Fibroblast of peridontal ligament (primary cell): ENCODE measurements around the gene AUTS2.
A peak's percentile ranks its signal among the peaks of the same experiment; 100 is the strongest.
"Not testable (repeated sequence)": the region's sequence is repeated elsewhere in the genome, so short reads cannot be mapped to it uniquely, and the experiment has no call there.

ENCODE experiments used
- DNase-seq: peaks from one replicate; pipeline ENCODE4 v3.0.0-alpha.2; 2010; ENCODE audit errors: extremely low read depth

Gene AUTS2

GRCh38 chr7:70622936-70623335, 1024.7 kb downstream of the AUTS2 start:
- DNase-seq: no peak

DNA sequence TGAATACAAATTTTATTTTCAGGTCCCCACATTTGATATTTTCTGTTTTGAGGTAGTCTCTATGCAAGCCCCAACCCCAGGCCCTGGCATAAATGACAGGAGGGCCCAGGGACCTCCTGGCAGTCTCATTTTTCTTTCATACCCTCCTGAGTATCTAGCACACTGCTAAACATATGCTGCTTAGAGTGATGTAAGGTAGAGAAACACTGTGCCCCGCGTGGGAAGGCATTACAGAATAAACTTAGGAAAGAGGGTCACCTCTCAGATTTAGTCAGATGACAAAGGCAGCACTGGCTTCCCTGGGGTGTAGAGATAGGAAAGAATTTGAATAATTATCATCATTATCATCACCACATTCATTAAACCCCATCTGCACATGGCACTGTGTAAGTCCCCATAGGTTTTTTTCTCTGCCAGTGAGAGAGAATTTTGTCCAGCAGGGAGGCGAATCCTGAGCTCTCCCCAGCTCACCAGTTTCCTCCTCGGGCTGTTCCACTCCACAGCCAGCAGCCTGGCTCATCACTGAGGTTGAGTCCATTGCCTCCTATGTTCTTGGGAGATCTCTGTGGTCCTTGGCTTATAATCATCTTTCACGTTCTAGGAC, 1026.3 kb downstream of the AUTS2 start:
- no peak for DNase-seq

DNA sequence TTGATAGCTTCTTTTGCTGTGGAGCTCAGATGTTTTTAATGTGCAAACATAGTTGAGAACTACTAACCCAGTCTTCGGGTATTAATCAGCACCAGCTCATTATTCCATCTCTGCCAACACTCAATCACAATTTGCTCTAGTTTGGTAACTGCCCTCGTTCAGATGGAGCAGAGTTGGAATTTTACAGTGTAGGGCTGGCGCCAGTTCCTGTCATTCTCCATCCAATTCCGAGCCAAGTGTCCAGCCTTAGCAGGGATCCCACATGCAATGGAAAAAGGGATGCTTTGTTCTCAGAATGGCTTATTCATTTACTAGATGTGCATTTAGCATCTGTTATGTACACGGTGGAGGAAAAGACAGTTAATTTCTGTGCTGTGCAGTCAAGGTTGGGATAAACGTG, 1029.2 kb downstream of the AUTS2 start:
- DNase-seq: no peak

- DNase-seq: no peak
Measured at GRCh38 chr7:70630440-70630817, 1032.2 kb downstream of the AUTS2 start.

- no peak for DNase-seq
Measured at GRCh38 chr7:70630818-70631457, 1032.7 kb downstream of the AUTS2 start.

- DNase-seq: no peak
Measured at GRCh38 chr7:70631718-70632117, 1033.4 kb downstream of the AUTS2 start.

GRCh38 chr7:70632400-70632799, 1034.1 kb downstream of the AUTS2 start:
- no peak for DNase-seq

DNA sequence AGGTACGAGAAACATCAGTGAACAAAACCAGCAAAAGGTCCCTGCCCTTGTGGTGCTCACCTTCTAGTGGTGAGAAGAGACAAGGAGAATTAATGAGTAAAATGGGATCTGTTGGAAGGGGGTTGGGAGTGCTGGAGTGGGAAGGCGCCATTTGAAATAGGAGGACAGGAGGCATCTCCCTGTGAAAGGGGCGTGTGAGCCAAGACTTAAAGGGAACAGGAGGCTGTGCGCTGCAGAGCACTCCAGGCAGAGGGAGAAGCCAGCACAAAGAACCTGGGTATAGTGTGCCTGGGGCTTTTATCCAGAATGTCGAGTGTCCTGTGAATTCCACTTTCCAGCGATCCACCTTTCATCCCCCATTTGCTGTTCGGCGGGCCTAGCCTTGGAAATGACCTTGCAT, 1035.8 kb downstream of the AUTS2 start:
- no peak for DNase-seq

DNA sequence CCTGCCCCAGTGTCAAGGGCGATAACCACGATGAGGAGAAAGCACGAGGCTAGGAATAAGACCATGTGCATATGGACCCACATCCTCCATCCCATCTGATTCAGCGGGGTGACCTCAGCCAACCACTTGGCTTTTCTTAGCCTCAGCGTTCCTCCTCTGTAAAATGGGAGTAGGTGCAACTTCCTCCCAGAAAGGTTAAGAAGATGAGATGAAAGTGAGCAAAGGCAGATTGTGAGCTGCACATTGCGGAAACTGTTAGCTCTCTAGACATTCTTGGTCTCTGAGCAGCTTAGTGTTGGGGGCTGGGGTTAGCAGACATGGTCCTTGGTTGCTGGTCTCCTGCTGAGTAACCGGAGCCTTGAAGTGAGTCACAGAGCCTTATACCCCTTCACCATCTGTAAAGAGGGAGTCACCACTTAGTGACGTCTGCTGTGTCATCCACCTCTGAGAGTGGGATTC, 1036.4 kb downstream of the AUTS2 start:
- peak; percentile 68 for DNase-seq

DNA sequence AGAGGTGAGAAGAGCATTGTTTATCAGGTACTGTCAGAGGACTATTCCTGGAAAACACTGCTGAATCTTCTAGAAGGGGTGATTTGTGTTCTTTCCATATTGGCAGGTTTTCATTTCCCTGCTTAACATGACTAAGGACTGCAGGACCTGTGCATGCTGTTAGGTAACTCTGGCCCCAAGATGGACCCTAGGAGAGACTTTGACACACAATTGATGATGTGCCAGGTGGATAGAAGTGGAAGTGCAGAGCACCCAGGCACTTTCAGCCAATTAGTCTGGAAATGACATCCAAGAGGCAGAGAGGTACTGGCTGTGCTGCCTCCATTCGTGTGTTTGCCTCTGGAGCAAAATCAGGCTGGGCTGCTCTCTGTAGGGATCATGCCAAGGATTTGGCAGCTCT, 1037.4 kb downstream of the AUTS2 start:
- DNase-seq: no peak

DNA sequence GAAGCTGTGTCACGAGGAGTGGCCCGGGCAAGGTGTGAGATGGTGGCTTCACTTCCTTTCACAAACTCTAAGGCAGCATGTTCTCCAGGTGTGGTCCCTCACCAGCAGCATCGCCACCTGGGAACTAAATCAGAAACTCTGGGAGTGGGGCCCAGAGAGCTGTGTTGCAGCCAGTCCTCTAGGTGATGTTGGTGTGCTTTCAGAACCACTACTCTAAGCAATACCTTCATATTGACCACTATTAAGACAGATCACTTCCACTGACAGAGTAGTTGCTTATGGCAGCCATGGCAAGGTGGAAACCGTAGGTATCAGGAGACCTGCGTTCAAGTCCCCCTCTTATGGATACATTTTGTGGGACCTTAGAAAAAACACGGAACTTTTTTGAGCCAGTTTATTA, 1037.9 kb downstream of the AUTS2 start:
- DNase-seq: no peak

- DNase-seq: no peak
Measured at GRCh38 chr7:70637726-70638125, 1039.5 kb downstream of the AUTS2 start.

- DNase-seq: peak; percentile 20
Measured at GRCh38 chr7:70638158-70639107, 1040.2 kb downstream of the AUTS2 start.

DNA sequence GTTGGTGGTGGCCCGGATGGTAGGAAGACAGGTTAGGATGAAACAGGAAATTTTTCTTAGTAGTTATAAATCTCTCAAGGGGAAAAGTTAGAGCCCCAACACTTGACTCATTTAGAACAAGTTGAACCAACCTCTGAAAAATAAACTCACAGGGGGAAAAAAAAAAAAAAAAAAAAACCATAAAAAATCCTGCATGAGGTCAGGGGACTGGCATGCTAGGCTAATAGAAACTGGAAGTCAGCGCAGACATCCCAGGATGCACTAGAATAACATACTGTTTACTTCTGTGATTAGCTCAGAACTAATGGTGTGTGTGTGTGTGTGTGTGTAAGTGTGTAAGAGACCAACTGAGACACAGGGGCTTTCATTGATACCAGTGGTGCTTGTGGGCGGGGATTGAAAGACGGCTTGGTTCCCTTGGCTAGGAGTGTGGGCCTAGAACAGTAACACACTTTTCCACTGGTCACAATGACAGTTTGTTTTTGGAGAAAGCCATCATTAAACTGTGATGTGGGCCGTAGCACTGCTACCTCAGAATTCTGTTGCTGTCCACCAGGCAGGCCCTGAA, 1042.1 kb downstream of the AUTS2 start:
- peak; percentile 50 for DNase-seq

GRCh38 chr7:70641882-70642281, 1043.6 kb downstream of the AUTS2 start:
- DNase-seq: no peak

DNA sequence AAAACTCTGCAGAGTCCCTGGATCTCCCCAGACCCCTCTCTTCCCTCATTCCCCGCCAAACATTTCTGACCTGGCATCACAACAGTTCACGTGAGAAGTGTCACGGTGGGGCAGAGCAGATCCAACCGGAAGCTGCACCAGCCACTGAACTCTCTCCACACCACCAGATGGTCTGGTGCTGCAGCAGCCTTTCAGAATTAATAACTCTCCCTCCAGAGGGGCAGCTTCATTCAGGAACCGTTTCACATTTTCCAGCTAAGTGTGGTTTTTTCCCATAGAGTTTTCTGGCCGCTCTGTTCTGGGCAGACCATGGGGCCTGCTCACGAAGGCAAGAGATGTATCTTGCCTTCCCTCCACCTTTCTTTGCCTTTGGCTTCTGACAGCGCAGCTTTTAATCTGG, 1047.0 kb downstream of the AUTS2 start:
- DNase-seq: no peak

- no peak for DNase-seq
Measured at GRCh38 chr7:70645876-70646351, 1047.6 kb downstream of the AUTS2 start.

- no peak for DNase-seq
Measured at GRCh38 chr7:70646536-70647248, 1048.4 kb downstream of the AUTS2 start.

GRCh38 chr7:70647801-70648498, 1049.7 kb downstream of the AUTS2 start:
- no peak for DNase-seq

GRCh38 chr7:70648499-70648861, 1050.2 kb downstream of the AUTS2 start:
- DNase-seq: not testable (repeated sequence)

- no peak for DNase-seq
Measured at GRCh38 chr7:70649323-70649722, 1051.0 kb downstream of the AUTS2 start.
